H9 (cell line): Measurements from ENCODE around the gene SLAIN1. TPM values are rescaled to one million over a fixed set of nuclear protein-coding genes. Genes with fewer than 3 reads are reported as not detected.

Experiments used
- DNase-seq: peaks from one replicate; pipeline ENCODE4 v3.0.0-alpha.2; 2017
- H2AFZ ChIP-seq: one replicate; pipeline ENCODE4 v1.6.1; 2013; ENCODE audit warnings: mild to moderate bottlenecking, low read length, control low read depth, moderate library complexity
- H2AK5ac ChIP-seq: 2 replicates; pipeline ENCODE4 v1.6.1; 2013; ENCODE audit warnings: low read length, control low read depth, mixed read lengths; ENCODE audit not compliant: insufficient read length
- H2BK120ac ChIP-seq: one replicate; pipeline ENCODE4 v1.6.1; 2013; ENCODE audit warnings: low read depth, mild to moderate bottlenecking, low read length, control low read depth, inconsistent platforms; ENCODE audit not compliant: poor library complexity, severe bottlenecking
- H2BK12ac ChIP-seq: 2 replicates; pipeline ENCODE4 v1.6.1; 2013; ENCODE audit warnings: low read length, control low read depth, mixed read lengths, low read depth; ENCODE audit not compliant: insufficient read length
- H2BK15ac ChIP-seq: 2 replicates; pipeline ENCODE4 v1.6.1; 2013; ENCODE audit warnings: low read depth, low read length, control low read depth
- H2BK20ac ChIP-seq: one replicate; pipeline ENCODE4 v1.6.1; 2013; ENCODE audit warnings: low read depth, mild to moderate bottlenecking, low read length, control low read depth, inconsistent platforms; ENCODE audit not compliant: poor library complexity, severe bottlenecking
- H2BK5ac ChIP-seq: 2 replicates; pipeline ENCODE4 v1.6.1; 2013; ENCODE audit warnings: low read length, control low read depth, mixed read lengths; ENCODE audit not compliant: insufficient read length
- H3K14ac ChIP-seq: 2 replicates; pipeline ENCODE4 v1.6.1; 2013; ENCODE audit warnings: low read length, control low read depth; ENCODE audit not compliant: insufficient read depth
- H3K18ac ChIP-seq: 2 replicates; pipeline ENCODE4 v1.6.1; 2013; ENCODE audit warnings: low read depth, mild to moderate bottlenecking, mixed read lengths, low read length, control low read depth; ENCODE audit not compliant: insufficient read length
- H3K23ac ChIP-seq: 2 replicates; pipeline ENCODE4 v1.6.1; 2013; ENCODE audit warnings: low read length, control low read depth, mixed read lengths, low read depth; ENCODE audit not compliant: insufficient read length
- H3K23me2 ChIP-seq: 2 replicates; pipeline ENCODE4 v1.6.1; 2013; ENCODE audit warnings: low read depth, mild to moderate bottlenecking, mixed read lengths, low read length, control low read depth; ENCODE audit not compliant: insufficient read length, poor library complexity, severe bottlenecking
- H3K27ac ChIP-seq: 2 replicates; pipeline ENCODE4 v1.5.1; 2013; ENCODE audit warnings: low read length, control low read depth, mixed read lengths, low read depth; ENCODE audit not compliant: insufficient read length
- H3K27me3 ChIP-seq: 2 replicates; pipeline ENCODE4 v1.6.1; 2013; ENCODE audit warnings: low read length, control low read depth, inconsistent platforms; ENCODE audit not compliant: insufficient read depth
- H3K4ac ChIP-seq: 2 replicates; pipeline ENCODE4 v1.6.1; 2013; ENCODE audit warnings: low read depth, mild to moderate bottlenecking, control low read depth, inconsistent platforms, low read length, moderate library complexity
- H3K4me1 ChIP-seq: 2 replicates; pipeline ENCODE4 v1.6.1; 2013; ENCODE audit warnings: low read length, control low read depth, inconsistent platforms; ENCODE audit not compliant: insufficient read depth
- H3K4me2 ChIP-seq: 2 replicates; pipeline ENCODE4 v1.6.1; 2013; ENCODE audit warnings: low read length, control low read depth, mixed read lengths; ENCODE audit not compliant: insufficient read length, insufficient read depth
- H3K56ac ChIP-seq: 2 replicates; pipeline ENCODE4 v1.6.1; 2013; ENCODE audit warnings: low read depth, mild to moderate bottlenecking, mixed read lengths, low read length, control low read depth; ENCODE audit not compliant: insufficient read length
- H3K79me1 ChIP-seq: 2 replicates; pipeline ENCODE4 v1.6.1; 2013; ENCODE audit warnings: low read depth, mild to moderate bottlenecking, moderate library complexity, low read length, control low read depth, inconsistent platforms; ENCODE audit not compliant: insufficient read depth, poor library complexity, severe bottlenecking
- H3K79me2 ChIP-seq: 2 replicates; pipeline ENCODE4 v1.6.1; 2013; ENCODE audit warnings: low read length, control low read depth, inconsistent platforms; ENCODE audit not compliant: insufficient read depth
- H3K9ac ChIP-seq: 2 replicates; pipeline ENCODE4 v1.6.1; 2013; ENCODE audit warnings: low read length, control low read depth, mixed read lengths; ENCODE audit not compliant: insufficient read length; ENCODE audit errors: extremely low read depth
- H3K9me3 ChIP-seq: one replicate; pipeline ENCODE4 v1.6.1; 2013; ENCODE audit warnings: low read depth, low read length, inconsistent platforms; ENCODE audit not compliant: control insufficient read depth
- H3T11ph ChIP-seq: one replicate; pipeline ENCODE4 v1.6.1; 2013; ENCODE audit warnings: mild to moderate bottlenecking, low read length, control low read depth, inconsistent platforms
- H4K20me1 ChIP-seq: one replicate; pipeline ENCODE4 v1.6.1; 2013; ENCODE audit not compliant: control insufficient read depth, insufficient read length, insufficient read depth
- H4K5ac ChIP-seq: 2 replicates; pipeline ENCODE4 v1.6.1; 2013; ENCODE audit warnings: low read depth, mild to moderate bottlenecking, mixed read lengths, low read length, control low read depth; ENCODE audit not compliant: insufficient read length
- H4K8ac ChIP-seq: replicated peaks from 2 replicates; pipeline ENCODE4 v1.6.1; 2013; ENCODE audit warnings: low read length, control low read depth, mixed read lengths, low read depth; ENCODE audit not compliant: insufficient read length
- H4K91ac ChIP-seq: 2 replicates; pipeline ENCODE4 v1.6.1; 2013; ENCODE audit warnings: low read depth, mild to moderate bottlenecking, moderate library complexity, mixed read lengths, low read length, control low read depth; ENCODE audit not compliant: insufficient read length
- H3K27ac Mint-ChIP-seq, 3 experiments: 2 replicates in 2 of 3; 3 replicates in 1 of 3; pipeline ENCODE4 v1.8.0; 2020 to 2021; ENCODE audit warnings: mixed read lengths in 3 of 3, mild to moderate bottlenecking in 1 of 3, moderate library complexity in 1 of 3
- H3K27me3 Mint-ChIP-seq: 2 replicates; pipeline ENCODE4 v1.8.0; 2021; ENCODE audit warnings: low read depth, mild to moderate bottlenecking, moderate library complexity, mixed read lengths
- H3K36me3 Mint-ChIP-seq, 3 experiments: 2 replicates in 2 of 3; 3 replicates in 1 of 3; pipeline ENCODE4 v1.8.0; 2020 to 2021; ENCODE audit warnings: low read depth in 3 of 3, mixed read lengths in 3 of 3; ENCODE audit not compliant: insufficient read depth in 1 of 3
- H3K4me1 Mint-ChIP-seq, 2 experiments: 2 replicates each; pipeline ENCODE4 v1.8.0; 2020; ENCODE audit warnings: mixed read lengths in 2 of 2
- H3K4me3 Mint-ChIP-seq, 2 experiments: 2 replicates in 1 of 2; 3 replicates in 1 of 2; pipeline ENCODE4 v1.8.0; 2020 to 2021; ENCODE audit warnings: mild to moderate bottlenecking in 2 of 2, mixed read lengths in 2 of 2, moderate library complexity in 1 of 2
- H3K9me3 Mint-ChIP-seq, 2 experiments: 2 replicates in 1 of 2; 3 replicates in 1 of 2; pipeline ENCODE4 v1.8.0; 2020; ENCODE audit warnings: mild to moderate bottlenecking in 2 of 2, mixed read lengths in 2 of 2, moderate library complexity in 1 of 2
- CTCF ChIP-seq: fragments of 200-600 bp; sonication (generic); conservative IDR thresholded peaks from 3 replicates; pipeline ENCODE4 v1.8.0; 2021; ENCODE audit warnings: antibody characterized with exemption, mild to moderate bottlenecking
- WGBS: extraction: QIAGEN DNeasy Blood & Tissue Kit; methylation state at CpG from one replicate; pipeline ENCODE4 v1.1.7; 2013; ENCODE audit warnings: missing lambda C conversion rate, low lambda C conversion rate, mixed read lengths; ENCODE audit not compliant: insufficient read length; ENCODE audit errors: extremely low coverage; 5-methylcytosine and 5-hydroxymethylcytosine counted together
- total RNA-seq: library from RNA; stranded (reverse); gene quantifications from 2 replicates; pipeline ENCODE4 v1.2.1, GENCODE V29; 2021

SLAIN1 gene
- total RNA-seq, 1 experiment from 2014 or later = 23.2 TPM

DNA sequence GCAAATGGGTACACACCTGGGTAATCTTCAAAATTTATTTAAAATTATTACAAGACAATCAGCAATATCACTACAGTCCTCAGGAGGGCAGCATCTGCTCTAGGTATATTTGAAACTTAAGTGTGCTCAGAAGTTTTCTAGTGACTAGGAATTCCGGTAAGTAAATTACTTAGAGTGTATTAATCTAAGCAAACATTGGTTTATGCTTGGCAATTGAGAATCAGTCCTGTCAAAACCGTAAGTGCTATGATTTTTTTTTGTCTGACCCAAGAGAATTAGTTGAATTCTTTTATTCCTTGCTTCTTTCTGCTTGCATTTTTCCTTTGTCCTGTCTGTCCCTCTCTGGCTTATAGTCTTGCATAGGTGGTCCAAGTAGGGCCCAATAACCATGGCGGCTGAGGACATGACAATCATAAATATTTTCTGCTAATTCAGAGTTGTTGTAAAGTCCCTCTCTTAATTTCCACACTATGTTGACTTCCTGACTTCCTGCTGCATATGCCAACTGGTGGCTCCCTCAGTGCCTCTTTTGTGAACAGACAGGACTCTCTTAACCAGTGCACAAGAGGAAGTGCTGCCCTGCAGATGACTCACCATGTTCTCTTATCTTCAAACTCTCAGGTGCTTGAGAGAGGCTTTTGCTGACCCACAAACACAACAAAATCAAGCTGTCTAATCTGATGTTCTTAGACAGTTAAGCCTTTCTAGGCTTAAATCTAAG, 82.2 kb downstream of the SLAIN1 start:
- no peak overlapping the region for H3K9ac ChIP-seq
- peaks cover 0 to 4% of the 10 kb centered on the region in 2 experiments; a peak in 3 of 5 replicates for H3K9me3 Mint-ChIP-seq
- no peak overlapping the region for H2BK120ac ChIP-seq
- H3K9me3 ChIP-seq = no peaks in the 10 kb centered on the region
- H3K27me3 ChIP-seq = no peaks in the 10 kb centered on the region
- peaks cover 9 to 16% (median 15%) of the 10 kb centered on the region in 3 experiments for H3K36me3 Mint-ChIP-seq
- no peak overlapping the region for H3K4me3 Mint-ChIP-seq
- peak overlapping the region in 1 of 3 experiments; percentile 4; a peak in 1 of 7 replicates for H3K27ac Mint-ChIP-seq
- WGBS = no CpG with 5 or more reads among the region's 3 CpGs
- H3K79me1 ChIP-seq = no peaks in the 10 kb centered on the region
- H3K18ac ChIP-seq = no peak overlapping the region
- no peak overlapping the region for H3T11ph ChIP-seq
- no peak overlapping the region for H3K23ac ChIP-seq
- no peak overlapping the region for H3K56ac ChIP-seq
- peaks cover 3% of the 10 kb centered on the region; the same call in 1 of the 2 replicates for H3K27me3 Mint-ChIP-seq
- no peak overlapping the region for H3K14ac ChIP-seq
- H2BK15ac ChIP-seq = no peak overlapping the region
- no peak overlapping the region for H2BK20ac ChIP-seq
- H2AK5ac ChIP-seq = no peak overlapping the region
- no peak for DNase-seq
- no peaks in the 10 kb centered on the region for H4K20me1 ChIP-seq
- H2AFZ ChIP-seq = no peak overlapping the region
- peak; percentile 87 for TF ChIP-seq CTCF
- no peak overlapping the region for H3K4me2 ChIP-seq
- no peak overlapping the region for H3K4ac ChIP-seq
- H3K23me2 ChIP-seq = no peaks in the 10 kb centered on the region
- no peak overlapping the region for H2BK5ac ChIP-seq
- no peaks in the 10 kb centered on the region for H3K79me2 ChIP-seq
- H4K5ac ChIP-seq = no peak overlapping the region
- no peak overlapping the region for H4K8ac ChIP-seq
- H4K91ac ChIP-seq = no peak overlapping the region
- no peak overlapping the region for H3K27ac ChIP-seq
- peaks cover 6% of the 10 kb centered on the region for H3K4me1 ChIP-seq
- no peak overlapping the region for H2BK12ac ChIP-seq
- H3K4me1 Mint-ChIP-seq = peaks cover 16 to 27% of the 10 kb centered on the region in 2 experiments
